DOHH2 (cell line): ENCODE measurements around the gene PEX5.

ENCODE experiments used
- CTCF ChIP-seq: fragments of 200-600 bp; sonication (generic); IDR thresholded peaks from one replicate; pipeline ENCODE4 v1.5.1; 2014; ENCODE audit warnings: antibody characterized with exemption, mild to moderate bottlenecking, low read depth, low read length; ENCODE audit not compliant: poor library complexity, severe bottlenecking
- EZH2phosphoT487 ChIP-seq: fragments of 200-600 bp; sonication (generic); IDR thresholded peaks from 2 replicates; pipeline ENCODE4 v1.6.1; 2017; ENCODE audit warnings: borderline replicate concordance, mild to moderate bottlenecking, antibody characterized with exemption, low read length, moderate library complexity, mixed read lengths

GRCh38 chr12:7221486-7221885 lies 32.0 kb downstream of the PEX5 start:
- no peak for TF ChIP-seq CTCF
- TF ChIP-seq EZH2phosphoT487 = no peak
